ENCODE results near the gene NOTCH2NLA. TPM values are rescaled to one million over a fixed set of nuclear protein-coding genes. Genes with fewer than 3 reads are reported as not detected.
A peak's percentile ranks its signal among the peaks of the same experiment; 100 is the strongest.
"Not testable (repeated sequence)": the region's sequence is repeated elsewhere in the genome, so short reads cannot be mapped to it uniquely, and the experiment has no call there.

The NOTCH2NLA gene
- total and polyA plus RNA-seq, 10 of the 15 experiments (the other 5 are each of a cell fraction or from before 2014, with no cell fraction given) = 0.71 to 6.4 (median 1.8) TPM

- H3K9me3 ChIP-seq (replicated peaks; ENCODE audit: control insufficient read depth, insufficient read depth, low read length); in situ Hi-C loops (cut with MboI); RAD21 ChIA-PET (ENCODE audit: unreplicated experiment); POLR2A ChIA-PET; H3K27me3 ChIP-seq (replicated peaks in 1 of 2; ENCODE audit: control insufficient read depth in 2 of 2, insufficient read depth in 2 of 2, low read length in 1 of 2); H3K27ac ChIP-seq (ENCODE audit: control insufficient read depth, insufficient read depth); H3K4me1 ChIP-seq (ENCODE audit: control insufficient read depth, insufficient read depth, low read length); H3K79me2 ChIP-seq (ENCODE audit: control insufficient read depth, insufficient read depth, low read length); H3K4me2 ChIP-seq (ENCODE audit: control insufficient read depth, insufficient read depth); H3K4me3 ChIP-seq; SMC1A ChIA-PET (ENCODE audit: uncharacterized antibody, unreplicated experiment); H3K9ac ChIP-seq (ENCODE audit: control insufficient read depth, insufficient read depth, low read length); ATAC-seq; intact Hi-C loops (cut with micrococcal nuclease; ENCODE audit: unreplicated experiment); H4K20me1 ChIP-seq (ENCODE audit: control insufficient read depth, insufficient read depth); DNase-seq (ENCODE audit: low read depth, low spot score); FAIRE-seq; BruUV-seq (replicated peaks); H2AFZ ChIP-seq (ENCODE audit: control insufficient read depth, low read depth, low read length); H3K36me3 ChIP-seq (ENCODE audit: control insufficient read depth in 2 of 2, insufficient read depth in 2 of 2, low read length in 1 of 2); CTCF ChIA-PET: not testable (repeated sequence)
- WGBS (ENCODE audit: insufficient coverage, insufficient replicate concordance, low lambda C conversion rate, missing lambda C conversion rate) = no CpG with 5 or more reads among the region's 3 CpGs
Observed at GRCh38 chr1:146274083-146274482, 45.3 kb upstream of the NOTCH2NLA start.

- H3K36me3 ChIP-seq (ENCODE audit: control insufficient read depth in 2 of 2, insufficient read depth in 2 of 2, low read length in 1 of 2); DNase-seq (ENCODE audit: low read depth, low spot score); BruUV-seq (replicated peaks); intact Hi-C loops (cut with micrococcal nuclease; ENCODE audit: unreplicated experiment); SMC1A ChIA-PET (ENCODE audit: uncharacterized antibody, unreplicated experiment); RAD21 ChIA-PET (ENCODE audit: unreplicated experiment); H3K27me3 ChIP-seq (replicated peaks in 1 of 2; ENCODE audit: control insufficient read depth in 2 of 2, insufficient read depth in 2 of 2, low read length in 1 of 2); H3K4me2 ChIP-seq (ENCODE audit: control insufficient read depth, insufficient read depth); H2AFZ ChIP-seq (ENCODE audit: control insufficient read depth, low read depth, low read length); POLR2A ChIA-PET; FAIRE-seq; H3K4me1 ChIP-seq (ENCODE audit: control insufficient read depth, insufficient read depth, low read length); H3K4me3 ChIP-seq; H3K79me2 ChIP-seq (ENCODE audit: control insufficient read depth, insufficient read depth, low read length); H3K9ac ChIP-seq (ENCODE audit: control insufficient read depth, insufficient read depth, low read length); ATAC-seq; H4K20me1 ChIP-seq (ENCODE audit: control insufficient read depth, insufficient read depth); H3K27ac ChIP-seq (ENCODE audit: control insufficient read depth, insufficient read depth); H3K9me3 ChIP-seq (replicated peaks; ENCODE audit: control insufficient read depth, insufficient read depth, low read length); CTCF ChIA-PET; in situ Hi-C loops (cut with MboI): not testable (repeated sequence)
- no CpG with 5 or more reads among the region's 5 CpGs for WGBS (ENCODE audit: insufficient coverage, insufficient replicate concordance, low lambda C conversion rate, missing lambda C conversion rate)
Observed at GRCh38 chr1:146273194-146273593, 44.4 kb upstream of the NOTCH2NLA start.

DNA sequence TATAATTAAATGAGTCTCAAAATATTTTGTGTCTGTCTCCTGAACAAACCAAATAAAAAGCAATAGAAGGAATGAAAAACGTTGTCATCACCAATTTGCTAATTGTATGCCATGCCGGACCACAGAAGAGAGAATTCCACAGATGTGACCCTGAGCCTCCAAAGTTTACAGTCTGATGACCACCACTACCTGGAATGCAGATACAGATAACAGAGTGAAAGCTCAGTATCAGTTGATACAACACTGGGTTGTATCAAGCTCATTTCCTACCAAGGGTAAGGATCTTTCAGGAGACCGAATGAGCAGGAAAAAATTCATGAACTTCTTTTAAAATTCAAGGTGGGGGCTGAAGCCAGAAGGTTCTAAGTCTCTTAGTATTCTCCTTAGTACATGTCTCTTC, 43.9 kb upstream of the NOTCH2NLA start:
- RAD21 ChIA-PET (ENCODE audit: unreplicated experiment); SMC1A ChIA-PET (ENCODE audit: uncharacterized antibody, unreplicated experiment); CTCF ChIA-PET; H4K20me1 ChIP-seq (ENCODE audit: control insufficient read depth, insufficient read depth); H3K9me3 ChIP-seq (replicated peaks; ENCODE audit: control insufficient read depth, insufficient read depth, low read length); ATAC-seq; H3K36me3 ChIP-seq (ENCODE audit: control insufficient read depth in 2 of 2, insufficient read depth in 2 of 2, low read length in 1 of 2); H3K9ac ChIP-seq (ENCODE audit: control insufficient read depth, insufficient read depth, low read length); H3K79me2 ChIP-seq (ENCODE audit: control insufficient read depth, insufficient read depth, low read length); H3K27ac ChIP-seq (ENCODE audit: control insufficient read depth, insufficient read depth); H3K4me2 ChIP-seq (ENCODE audit: control insufficient read depth, insufficient read depth); H3K27me3 ChIP-seq (replicated peaks in 1 of 2; ENCODE audit: control insufficient read depth in 2 of 2, insufficient read depth in 2 of 2, low read length in 1 of 2); intact Hi-C loops (cut with micrococcal nuclease; ENCODE audit: unreplicated experiment); BruUV-seq (replicated peaks); H2AFZ ChIP-seq (ENCODE audit: control insufficient read depth, low read depth, low read length); POLR2A ChIA-PET; in situ Hi-C loops (cut with MboI); FAIRE-seq; H3K4me1 ChIP-seq (ENCODE audit: control insufficient read depth, insufficient read depth, low read length); H3K4me3 ChIP-seq; DNase-seq (ENCODE audit: low read depth, low spot score): not testable (repeated sequence)
- WGBS (ENCODE audit: insufficient coverage, insufficient replicate concordance, low lambda C conversion rate, missing lambda C conversion rate) = no CpG with 5 or more reads among the region's 3 CpGs

DNA sequence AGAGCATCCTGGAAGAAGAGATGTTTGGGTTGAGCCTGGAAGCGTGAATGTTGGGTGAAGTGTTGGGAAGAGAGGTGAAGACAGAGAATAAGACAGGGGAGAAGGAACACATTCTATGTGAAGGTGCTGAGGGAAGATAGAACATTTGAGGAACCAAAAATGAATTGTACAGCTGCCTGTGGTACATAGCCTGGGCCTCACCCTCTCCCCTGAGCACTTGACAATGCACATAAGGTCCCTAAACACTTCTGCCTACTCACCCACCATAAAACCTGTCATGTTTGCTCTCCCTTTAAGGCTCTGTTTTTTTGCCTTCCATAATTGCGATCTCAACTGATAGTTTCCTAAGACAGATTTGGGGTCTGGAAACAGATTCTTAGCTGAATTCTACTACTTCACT, 43.2 kb upstream of the NOTCH2NLA start:
- H3K4me2 ChIP-seq (ENCODE audit: control insufficient read depth, insufficient read depth); H3K36me3 ChIP-seq (ENCODE audit: control insufficient read depth in 2 of 2, insufficient read depth in 2 of 2, low read length in 1 of 2); H3K4me1 ChIP-seq (ENCODE audit: control insufficient read depth, insufficient read depth, low read length); in situ Hi-C loops (cut with MboI); FAIRE-seq; CTCF ChIA-PET; BruUV-seq (replicated peaks); H4K20me1 ChIP-seq (ENCODE audit: control insufficient read depth, insufficient read depth); POLR2A ChIA-PET; H3K4me3 ChIP-seq; H3K27me3 ChIP-seq (replicated peaks in 1 of 2; ENCODE audit: control insufficient read depth in 2 of 2, insufficient read depth in 2 of 2, low read length in 1 of 2); RAD21 ChIA-PET (ENCODE audit: unreplicated experiment); DNase-seq (ENCODE audit: low read depth, low spot score); H3K9ac ChIP-seq (ENCODE audit: control insufficient read depth, insufficient read depth, low read length); H3K9me3 ChIP-seq (replicated peaks; ENCODE audit: control insufficient read depth, insufficient read depth, low read length); SMC1A ChIA-PET (ENCODE audit: uncharacterized antibody, unreplicated experiment); H3K27ac ChIP-seq (ENCODE audit: control insufficient read depth, insufficient read depth); H3K79me2 ChIP-seq (ENCODE audit: control insufficient read depth, insufficient read depth, low read length); intact Hi-C loops (cut with micrococcal nuclease; ENCODE audit: unreplicated experiment); H2AFZ ChIP-seq (ENCODE audit: control insufficient read depth, low read depth, low read length): not testable (repeated sequence)
- no CpG with 5 or more reads among the region's 2 CpGs for WGBS (ENCODE audit: insufficient coverage, insufficient replicate concordance, low lambda C conversion rate, missing lambda C conversion rate)
- ATAC-seq = peak; percentile 63

All from GM12878 (cell line).